ENCODE measurements around the gene EGFL8. TPM values are rescaled to one million over a fixed set of nuclear protein-coding genes. Genes with fewer than 3 reads are reported as not detected.
A peak's percentile ranks its signal among the peaks of the same experiment; 100 is the strongest.

The EGFL8 gene
- total and polyA plus RNA-seq, 9 of the 15 experiments (the other 6 are each of a cell fraction or from before 2014, with no cell fraction given) = 2.2 to 47.4 (median 14.2) TPM

- TF ChIP-seq CREB1 (IDR thresholded peaks at IDR 0.05) = no peak
- TF ChIP-seq CREB1 (CRISPR knock-in tag; IDR thresholded peaks at IDR 0.05) = no peak
- TF ChIP-seq CC2D1A (IDR thresholded peaks at IDR 0.05) = no peak
- peak; percentile 72; the same call in 1 of the 2 replicates for TF ChIP-seq ELF2 (CRISPR knock-in tag; IDR thresholded peaks at IDR 0.05)
- TF ChIP-seq XRCC5 (IDR thresholded peaks at IDR 0.05; ENCODE audit: low read depth, low read length) = no peak
- TF ChIP-seq HSF4 (CRISPR knock-in tag; IDR thresholded peaks at IDR 0.05; ENCODE audit: borderline replicate concordance) = no peak
- no peak for TF ChIP-seq SRSF3 (IDR thresholded peaks at IDR 0.05; ENCODE audit: insufficient read depth, low read length)
- TF ChIP-seq ZNF699 (CRISPR knock-in tag; IDR thresholded peaks at IDR 0.05; ENCODE audit: insufficient replicate concordance) = no peak
- TF ChIP-seq, protein P1, sequence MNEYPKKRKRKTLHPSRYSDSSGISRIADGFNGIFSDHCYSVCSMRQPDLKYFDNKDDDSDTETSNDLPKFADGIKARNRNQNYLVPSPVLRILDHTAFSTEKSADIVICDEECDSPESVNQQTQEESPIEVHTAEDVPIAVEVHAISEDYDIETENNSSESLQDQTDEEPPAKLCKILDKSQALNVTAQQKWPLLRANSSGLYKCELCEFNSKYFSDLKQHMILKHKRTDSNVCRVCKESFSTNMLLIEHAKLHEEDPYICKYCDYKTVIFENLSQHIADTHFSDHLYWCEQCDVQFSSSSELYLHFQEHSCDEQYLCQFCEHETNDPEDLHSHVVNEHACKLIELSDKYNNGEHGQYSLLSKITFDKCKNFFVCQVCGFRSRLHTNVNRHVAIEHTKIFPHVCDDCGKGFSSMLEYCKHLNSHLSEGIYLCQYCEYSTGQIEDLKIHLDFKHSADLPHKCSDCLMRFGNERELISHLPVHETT (CRISPR knock-in tag; conservative IDR thresholded peaks at IDR 0.05 in 1 of 2, IDR thresholded peaks at IDR 0.05 in 1 of 2) = peak in 1 of 2 experiments; percentile 45; a peak in 1 of 4 replicates
- peak; percentile 63; the same call in 1 of the 2 replicates for TF ChIP-seq ZNF395 (CRISPR knock-in tag; IDR thresholded peaks at IDR 0.05)
- TF ChIP-seq ELF4 (CRISPR knock-in tag; IDR thresholded peaks at IDR 0.05) = peak; percentile 97
- TF ChIP-seq SMARCB1 (IDR thresholded peaks at IDR 0.05; ENCODE audit: insufficient read length, low read depth) = no peak
- TF ChIP-seq SRSF7 (optimal IDR thresholded peaks at IDR 0.05; ENCODE audit: low read depth, low read length) = no peak
- TF ChIP-seq ZNF253 (CRISPR knock-in tag; conservative IDR thresholded peaks at IDR 0.05) = no peak
- peak; percentile 71 to 82 for TF ChIP-seq FOXK2 (conservative IDR thresholded peaks at IDR 0.05 in 1 of 2, IDR thresholded peaks at IDR 0.05 in 1 of 2; ENCODE audit: low read depth in 2 of 2)
- TF ChIP-seq SREBF2 (CRISPR knock-in tag; IDR thresholded peaks at IDR 0.05) = no peak
- no peak for TF ChIP-seq SMAD3 (CRISPR knock-in tag; conservative IDR thresholded peaks at IDR 0.05)
- 0 out of 4 replicates have a peak, but pooled peaks of 1 of the 2 experiments have one; percentile 25 for TF ChIP-seq TEAD1 (CRISPR knock-in tag; IDR thresholded peaks at IDR 0.05)
- no peak for TF ChIP-seq PTTG1 (tag; IDR thresholded peaks at IDR 0.05; ENCODE audit: low read depth)
- no peak for TF ChIP-seq MBD1 (CRISPR knock-in tag; IDR thresholded peaks at IDR 0.05)
- TF ChIP-seq KAT7 (CRISPR knock-in tag; IDR thresholded peaks at IDR 0.05; ENCODE audit: borderline replicate concordance) = no peak
- peak; percentile 80 for TF ChIP-seq POLR2A (conservative IDR thresholded peaks at IDR 0.05)
- no peak for TF ChIP-seq U2AF2 (optimal IDR thresholded peaks at IDR 0.05; ENCODE audit: low read depth, low read length)
- no peak for TF ChIP-seq CREBBP (IDR thresholded peaks at IDR 0.05; ENCODE audit: low read depth, low read length)
- TF ChIP-seq CHD2 (IDR thresholded peaks at IDR 0.05; ENCODE audit: low read depth, low read length) = peak; percentile 43; the same call in 1 of the 2 replicates
Measured at GRCh38 chr6:32190054-32190851, 25.9 kb downstream of the EGFL8 start, which contains the start of gene PBX2 (continued).

Data from K562 (cell line).